Measurements from ENCODE around the gene TMEM51. TPM values are rescaled to one million over a fixed set of nuclear protein-coding genes. Genes with fewer than 3 reads are reported as not detected.

The TMEM51 gene
- total and polyA plus RNA-seq, 10 of the 15 experiments (the other 5 are each of a cell fraction or from before 2014, with no cell fraction given): 0.55 to 4.8 (median 3.1) TPM

- Histone ChIP-seq H3K4me3 (no peak overlapping the region), H3K36me3 (ENCODE audit: control insufficient read depth in 2 of 2, insufficient read depth in 2 of 2, low read length in 1 of 2) (no peaks in the 10 kb centered on the region), H3K9ac (ENCODE audit: control insufficient read depth, insufficient read depth, low read length) (no peak overlapping the region), H3K4me2 (ENCODE audit: control insufficient read depth, insufficient read depth) (no peak overlapping the region), H3K27ac (ENCODE audit: control insufficient read depth, insufficient read depth) (no peak overlapping the region), H3K79me2 (ENCODE audit: control insufficient read depth, insufficient read depth, low read length) (peaks cover 5% of the 10 kb centered on the region), H3K4me1 (ENCODE audit: control insufficient read depth, insufficient read depth, low read length) (peaks cover 47% of the 10 kb centered on the region), H3K27me3 (replicated peaks in 1 of 2; ENCODE audit: control insufficient read depth in 2 of 2, insufficient read depth in 2 of 2, low read length in 1 of 2) (no peaks in the 10 kb centered on the region), H2AFZ (ENCODE audit: control insufficient read depth, low read depth, low read length) (no peak overlapping the region), H4K20me1 (ENCODE audit: control insufficient read depth, insufficient read depth) (no peaks in the 10 kb centered on the region), H3K9me3 (replicated peaks; ENCODE audit: control insufficient read depth, insufficient read depth, low read length) (peaks cover 2% of the 10 kb centered on the region; the same call in 2 of the 3 replicates)
- BruUV-seq (replicated peaks): no TSS peak
- no peak for ATAC-seq
- 44% methylated on average over 11 of the region's 11 CpGs for WGBS (ENCODE audit: insufficient coverage, insufficient replicate concordance, low lambda C conversion rate, missing lambda C conversion rate)
- DNase-seq (ENCODE audit: low read depth, low spot score): no peak
- CTCF ChIA-PET: interaction anchor here (1.0 to 2.2 kb wide), 4 partner anchors 17 to 98 kb away, joined by 3 to 7 read pairs (median 5); no protein-coding TSS in a partner anchor
- intact Hi-C loops (cut with micrococcal nuclease; ENCODE audit: unreplicated experiment): no loop called here
- SMC1A ChIA-PET (ENCODE audit: uncharacterized antibody, unreplicated experiment): interaction anchor here (0.6 to 3.2 kb wide), 5 partner anchors 9 to 461 kb away, joined by 5 to 17 read pairs (median 8); no protein-coding TSS in a partner anchor
- POLR2A ChIA-PET: interaction anchor here (1.1 to 3.1 kb wide), 3 partner anchors 9 to 18 kb away, joined by 3 to 12 read pairs (median 5); no protein-coding TSS in a partner anchor
- RAD21 ChIA-PET (ENCODE audit: unreplicated experiment): interaction anchor here (1.0 kb wide), 1 partner anchor 17 kb away, joined by 3 read pairs; no protein-coding TSS in a partner anchor
- in situ Hi-C loops (cut with MboI): no loop called here
- no peak for FAIRE-seq
- no peak for TF ChIP-seq POLR2A (IDR thresholded peaks at IDR 0.05; ENCODE audit: low read depth, low read length)
- TF ChIP-seq RUNX3 (IDR thresholded peaks at IDR 0.05; ENCODE audit: low read length): no peak
- TF ChIP-seq ATF3 (IDR thresholded peaks at IDR 0.05; ENCODE audit: borderline replicate concordance, extremely low read depth, low read depth, low read length): no peak
- TF ChIP-seq MAX (IDR thresholded peaks at IDR 0.05; ENCODE audit: low read depth, low read length): no peak
- TF ChIP-seq IKZF1 (conservative IDR thresholded peaks at IDR 0.05): no peak
- TF ChIP-seq NR2F1 (conservative IDR thresholded peaks at IDR 0.05): no peak
- TF ChIP-seq TCF3 (IDR thresholded peaks at IDR 0.05; ENCODE audit: borderline replicate concordance, insufficient read depth, low read depth, low read length): no peak
- TF ChIP-seq CEBPB (IDR thresholded peaks at IDR 0.05; ENCODE audit: borderline replicate concordance in 1 of 2, low read depth in 2 of 2, low read length in 2 of 2): no peak
- no peak for TF ChIP-seq KDM1A (IDR thresholded peaks at IDR 0.05; ENCODE audit: borderline replicate concordance)
- TF ChIP-seq FOXK2 (IDR thresholded peaks at IDR 0.05): no peak
These were observed 20.5 kb downstream of the TMEM51 start for GRCh38 chr1:15173863-15174614.

Measured in GM12878 (cell line).